A549 (cell line): ENCODE data around the gene EIF1AD. TPM values are rescaled to one million over a fixed set of nuclear protein-coding genes. Genes with fewer than 3 reads are reported as not detected.

Source experiments
- ATAC-seq, 2 experiments: fragments of 200-7000 bp in 1 of 2; fragments of >200 bp in 1 of 2; cut with Nextera tagmentation in 1 of 2; cut with Tn5 transposase in 1 of 2; 3 replicates each; pipeline versions ENCODE4 v1.8.0 to v1.9.1; 2018 to 2020; ENCODE audit warnings: mild to moderate bottlenecking in 1 of 2, moderate library complexity in 1 of 2
- CTCF ChIA-PET: fragments of 300-600 bp; sonication (Branson Sonifier 250); formaldehyde crosslinking; extraction: SDS; loops from one replicate; lab custom pipeline; 2021; ENCODE audit warnings: antibody characterized with exemption, inconsistent platforms; lab: Yijun Ruan, JAX
- POLR2A ChIA-PET: fragments of 350-600 bp; formaldehyde crosslinking; extraction: SDS; loops from one replicate; lab custom pipeline; 2021; ENCODE audit warnings: antibody characterized with exemption, inconsistent platforms; lab: Yijun Ruan, JAX
- DNase-seq, 2 experiments: peaks; one replicate each; pipeline versions ENCODE4 v3.0.0 to v3.0.0-alpha.2; 2011 to 2016; ENCODE audit warnings: low read depth in 1 of 2, low spot score in 1 of 2
- FAIRE-seq: peaks from 2 replicates; lab custom pipeline; 2011; peaks lifted over from hg19 to GRCh38; lab: Jason Lieb, UNC
- H3K27ac ChIP-seq, 2 experiments: fragments of >200 bp; sonication (Bioruptor Twin); formaldehyde crosslinking; 3 replicates each; pipeline ENCODE4 v1.5.1; 2016 to 2017
- H3K4me1 ChIP-seq: fragments of >200 bp; sonication (Bioruptor Twin); formaldehyde crosslinking; 3 replicates; pipeline ENCODE4 v1.6.1; 2016
- H3K4me2 ChIP-seq: fragments of >200 bp; sonication (Bioruptor Twin); formaldehyde crosslinking; 3 replicates; pipeline ENCODE4 v1.6.1; 2016
- H3K4me3 ChIP-seq: fragments of >200 bp; sonication (Bioruptor Twin); formaldehyde crosslinking; 3 replicates; pipeline ENCODE4 v1.5.1; 2016
- H3K9me3 ChIP-seq: fragments of >200 bp; sonication (Bioruptor Twin); formaldehyde crosslinking; 3 replicates; pipeline ENCODE4 v1.6.1; 2016
- CBX2 ChIP-seq: fragments of 200-600 bp; sonication (generic); IDR thresholded peaks from 2 replicates; pipeline ENCODE4 v1.6.1; 2016; ENCODE audit warnings: low read depth, mild to moderate bottlenecking, borderline replicate concordance
- CBX8 ChIP-seq: fragments of 200-600 bp; sonication (generic); IDR thresholded peaks from 2 replicates; pipeline ENCODE4 v1.6.1; 2016
- CHD2 ChIP-seq: fragments of 150-350 bp; IDR thresholded peaks from 2 replicates; pipeline ENCODE4 v1.6.1; 2014; ENCODE audit warnings: low read length; ENCODE audit not compliant: partially characterized antibody
- EHF ChIP-seq: fragments of 250-450 bp; sonication (Bioruptor Pico); IDR thresholded peaks from 2 replicates; pipeline ENCODE4 v1.5.0; 2020; ENCODE audit warnings: mild to moderate bottlenecking
- FOSB ChIP-seq: fragments of 250-450 bp; sonication (Bioruptor Pico); IDR thresholded peaks from 2 replicates; pipeline ENCODE4 v1.5.0; 2020; ENCODE audit warnings: mild to moderate bottlenecking, moderate library complexity
- FOXS1 ChIP-seq: fragments of 250-450 bp; sonication (Bioruptor Pico); IDR thresholded peaks from 2 replicates; pipeline ENCODE4 v1.5.0; 2020; ENCODE audit warnings: mild to moderate bottlenecking, moderate library complexity
- HOXA7 ChIP-seq: fragments of 250-450 bp; sonication (Bioruptor Pico); IDR thresholded peaks from 2 replicates; pipeline ENCODE4 v1.5.0; 2020; ENCODE audit warnings: mild to moderate bottlenecking, moderate library complexity
- HOXB13 ChIP-seq: fragments of 250-450 bp; sonication (Bioruptor Pico); IDR thresholded peaks from 2 replicates; pipeline ENCODE4 v1.5.0; 2020; ENCODE audit warnings: low read depth, mild to moderate bottlenecking, moderate library complexity
- KDM5A ChIP-seq: fragments of 200-600 bp; sonication (generic); IDR thresholded peaks from 2 replicates; pipeline ENCODE4 v1.6.1; 2016; ENCODE audit warnings: antibody characterized with exemption, mild to moderate bottlenecking
- MYC ChIP-seq: IDR thresholded peaks from 2 replicates; pipeline ENCODE4 v1.6.1; 2012; ENCODE audit warnings: mild to moderate bottlenecking, inconsistent platforms, low read length, improper control_type of control experiment, borderline replicate concordance
- NR3C1 ChIP-seq: fragments of >200 bp; sonication (Bioruptor Twin); formaldehyde crosslinking; IDR thresholded peaks from 3 replicates; pipeline ENCODE4 v1.6.1; 2017
- RARB ChIP-seq: fragments of 250-450 bp; sonication (Bioruptor Pico); IDR thresholded peaks from 2 replicates; pipeline ENCODE4 v1.8.0; 2021; ENCODE audit warnings: mild to moderate bottlenecking, moderate library complexity
- RCOR1 ChIP-seq: fragments of 150-350 bp; IDR thresholded peaks from 2 replicates; pipeline ENCODE4 v1.6.1; 2014; ENCODE audit warnings: antibody characterized with exemption, low read length, low read depth
- SMC3 ChIP-seq: fragments of >200 bp; sonication (Bioruptor Twin); formaldehyde crosslinking; IDR thresholded peaks from 3 replicates; pipeline ENCODE4 v1.6.1; 2018; ENCODE audit warnings: inconsistent platforms
- SREBF2 ChIP-seq: fragments of 450-650 bp; IDR thresholded peaks from 2 replicates; pipeline ENCODE4 v1.6.1; 2014; ENCODE audit warnings: mild to moderate bottlenecking, moderate library complexity
- TFCP2L1 ChIP-seq: fragments of 250-450 bp; sonication (Bioruptor Pico); IDR thresholded peaks from 2 replicates; pipeline ENCODE4 v1.5.0; 2021; ENCODE audit warnings: mild to moderate bottlenecking
- ZSCAN20 ChIP-seq: fragments of 250-450 bp; sonication (Bioruptor Pico); IDR thresholded peaks from 2 replicates; pipeline ENCODE4 v1.8.0; 2022; ENCODE audit warnings: mild to moderate bottlenecking, moderate library complexity
- WGBS: methylation state at CpG from one replicate; pipeline ENCODE4 v1.1.6; 2017; ENCODE audit errors: missing lambda C conversion rate; 5-methylcytosine and 5-hydroxymethylcytosine counted together
- polyA plus RNA-seq, 4 experiments: library from polyadenylated mRNA; depleted of rRNA in 3 of 4; stranded (reverse); fragments of >200 nt; fragmentation: RNase III in 1 of 4; extraction: RNeasy Plus Mini Kit Qiagen cat#74134 plus additional on column Dnase treatment in 1 of 4; gene quantifications; 2 replicates in 3 of 4; 3 replicates in 1 of 4; pipeline ENCODE4 v1.2.3, GENCODE V29; 2011 to 2017
- TF ChIP-seq, protein P1 (sequence below): fragments of >200 bp; sonication (Bioruptor Twin); formaldehyde crosslinking; IDR thresholded peaks from 3 replicates; pipeline ENCODE4 v1.6.1; 2016
- TF ChIP-seq, protein P2 (sequence below): fragments of 450-650 bp; IDR thresholded peaks from 2 replicates; pipeline ENCODE4 v1.6.1; 2014; ENCODE audit warnings: antibody characterized with exemption
- TF ChIP-seq, protein P3 (sequence below): IDR thresholded peaks from 2 replicates; pipeline ENCODE4 v1.6.1; 2012
- TF ChIP-seq, protein P4 (sequence below): fragments of 250-450 bp; sonication (Bioruptor Pico); IDR thresholded peaks from 2 replicates; pipeline ENCODE4 v1.5.0; 2021; ENCODE audit warnings: mild to moderate bottlenecking, moderate library complexity, borderline replicate concordance

EIF1AD gene
- polyA plus RNA-seq, 2 of the 4 experiments (the other 2 are of a cell fraction) = 38.6 to 41.0 TPM

DNA sequence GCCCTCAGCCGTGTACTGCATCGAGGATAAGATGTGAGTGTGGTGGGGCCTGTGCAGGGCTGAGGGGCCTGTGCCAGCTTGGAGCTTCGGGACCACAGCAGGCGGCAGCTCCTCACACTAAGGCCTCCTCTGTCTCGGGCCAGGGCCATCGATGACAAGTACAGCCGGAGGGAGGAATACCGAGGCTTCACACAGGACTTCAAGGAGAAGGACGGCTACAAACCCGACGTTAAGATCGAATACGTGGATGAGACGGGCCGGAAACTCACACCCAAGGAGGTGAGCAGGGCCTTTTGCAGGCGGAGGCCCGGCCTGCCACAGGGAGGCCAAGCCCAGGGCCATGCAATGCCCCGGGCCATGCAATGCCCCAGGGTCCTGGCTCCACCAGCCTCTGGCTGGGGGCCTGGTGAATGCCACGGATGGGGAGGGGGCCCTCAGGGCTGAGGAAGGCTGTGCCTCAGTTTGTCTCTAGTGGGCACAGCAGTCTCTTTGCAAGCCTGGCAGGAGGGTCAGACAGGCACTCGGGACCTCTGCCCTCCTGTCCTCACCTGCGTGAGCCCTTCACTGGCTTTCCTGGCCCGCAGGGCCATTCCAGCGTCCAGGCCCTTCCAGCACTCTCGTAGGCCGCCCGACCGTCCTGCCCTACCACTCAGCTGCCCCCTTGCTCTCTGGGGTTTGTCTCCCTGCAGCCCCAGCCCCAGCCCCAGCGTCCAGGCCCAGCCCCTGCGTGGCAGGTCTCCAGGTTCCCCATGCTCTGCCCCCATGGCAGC, 24.2 kb downstream of the EIF1AD start:
- ChIA-PET POLR2A (no interaction called here), CTCF (interaction anchor here (1.0 to 11.8 kb wide), 6 partner anchors 10 to 90 kb away, joined by 3 to 163 read pairs (median 6); partner anchors contain the start of genes CCDC85B and FIBP)
- Histone ChIP-seq H3K4me2 (no peak overlapping the region), H3K27ac (no peak overlapping the region), H3K4me3 (no peak overlapping the region), H3K9me3 (no peaks in the 10 kb centered on the region), H3K4me1 (no peaks in the 10 kb centered on the region)
- FAIRE-seq = no peak
- DNase-seq = no peak
- TF ChIP-seq KDM5A (no peak), CBX2 (no peak), EHF (CRISPR knock-in tag) (no peak), ZSCAN20 (CRISPR knock-in tag) (no peak), SMC3 (no peak), RCOR1 (no peak), FOXS1 (CRISPR knock-in tag) (no peak), CHD2 (no peak), SREBF2 (no peak)
- TF ChIP-seq, protein P1, sequence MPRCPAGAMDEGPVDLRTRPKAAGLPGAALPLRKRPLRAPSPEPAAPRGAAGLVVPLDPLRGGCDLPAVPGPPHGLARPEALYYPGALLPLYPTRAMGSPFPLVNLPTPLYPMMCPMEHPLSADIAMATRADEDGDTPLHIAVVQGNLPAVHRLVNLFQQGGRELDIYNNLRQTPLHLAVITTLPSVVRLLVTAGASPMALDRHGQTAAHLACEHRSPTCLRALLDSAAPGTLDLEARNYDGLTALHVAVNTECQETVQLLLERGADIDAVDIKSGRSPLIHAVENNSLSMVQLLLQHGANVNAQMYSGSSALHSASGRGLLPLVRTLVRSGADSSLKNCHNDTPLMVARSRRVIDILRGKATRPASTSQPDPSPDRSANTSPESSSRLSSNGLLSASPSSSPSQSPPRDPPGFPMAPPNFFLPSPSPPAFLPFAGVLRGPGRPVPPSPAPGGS = no peak
- TF ChIP-seq, protein P2, sequence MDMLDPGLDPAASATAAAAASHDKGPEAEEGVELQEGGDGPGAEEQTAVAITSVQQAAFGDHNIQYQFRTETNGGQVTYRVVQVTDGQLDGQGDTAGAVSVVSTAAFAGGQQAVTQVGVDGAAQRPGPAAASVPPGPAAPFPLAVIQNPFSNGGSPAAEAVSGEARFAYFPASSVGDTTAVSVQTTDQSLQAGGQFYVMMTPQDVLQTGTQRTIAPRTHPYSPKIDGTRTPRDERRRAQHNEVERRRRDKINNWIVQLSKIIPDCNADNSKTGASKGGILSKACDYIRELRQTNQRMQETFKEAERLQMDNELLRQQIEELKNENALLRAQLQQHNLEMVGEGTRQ = no peak
- ATAC-seq = no peak
- 88% methylated on average over 27 of the region's 29 CpGs for WGBS

DNA sequence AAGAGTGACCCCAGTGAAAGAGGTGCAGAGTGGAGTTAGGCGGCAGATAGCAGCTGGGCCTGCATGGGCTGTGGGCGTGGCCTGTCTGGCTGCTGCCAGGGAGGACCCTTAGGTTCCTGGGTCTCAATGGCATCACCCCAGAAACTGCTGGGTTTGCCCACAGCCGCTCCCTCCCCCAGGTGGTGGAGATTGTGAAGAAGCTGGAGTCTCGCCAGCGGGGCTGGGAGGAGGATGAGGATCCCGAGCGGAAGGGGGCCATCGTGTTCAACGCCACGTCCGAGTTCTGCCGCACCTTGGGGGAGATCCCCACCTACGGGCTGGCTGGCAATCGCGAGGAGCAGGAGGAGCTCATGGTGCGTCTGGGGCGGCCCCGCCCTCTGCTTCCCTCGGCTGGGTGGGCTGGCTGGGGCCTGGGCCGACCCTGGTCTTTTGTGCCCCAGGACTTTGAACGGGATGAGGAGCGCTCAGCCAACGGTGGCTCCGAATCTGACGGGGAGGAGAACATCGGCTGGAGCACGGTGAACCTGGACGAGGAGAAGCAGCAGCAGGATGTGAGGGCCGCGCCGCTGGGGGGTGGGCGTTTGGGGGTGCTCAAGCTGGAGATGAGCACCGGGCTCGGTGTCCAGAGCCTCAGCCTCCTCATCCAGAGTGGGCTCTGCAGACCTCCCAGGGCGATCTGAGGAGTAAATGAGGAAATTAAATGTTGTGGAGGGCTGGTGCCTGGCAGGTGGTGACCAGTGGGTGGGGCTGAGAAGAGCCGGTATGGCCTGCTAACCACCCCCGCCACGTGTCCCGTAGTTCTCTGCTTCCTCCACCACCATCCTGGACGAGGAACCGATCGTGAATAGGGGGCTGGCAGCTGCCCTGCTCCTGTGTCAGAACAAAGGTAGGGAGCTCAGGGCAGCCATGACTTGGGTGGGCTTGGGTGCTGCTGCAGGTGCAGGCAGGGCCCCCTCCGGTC, 25.5 kb downstream of the EIF1AD start:
- H3K27ac ChIP-seq = no peak overlapping the region
- H3K9me3 ChIP-seq = no peaks in the 10 kb centered on the region
- CTCF ChIA-PET = interaction anchor here (1.0 to 11.8 kb wide), 7 partner anchors 8 to 92 kb away, joined by 3 to 163 read pairs (median 5); partner anchors contain the start of genes CCDC85B and FIBP
- no peak overlapping the region for H3K4me3 ChIP-seq
- WGBS = 88% methylated on average over 39 of the region's 43 CpGs
- H3K4me1 ChIP-seq = no peaks in the 10 kb centered on the region
- no peak for DNase-seq
- TF ChIP-seq NR3C1 (no peak), HOXB13 (no peak), RARB (CRISPR knock-in tag) (no peak), CBX8 (no peak), FOSB (CRISPR knock-in tag) (no peak), TFCP2L1 (CRISPR knock-in tag) (no peak), RCOR1 (no peak), MYC (no peak), HOXA7 (CRISPR knock-in tag) (no peak)
- TF ChIP-seq, protein P3, sequence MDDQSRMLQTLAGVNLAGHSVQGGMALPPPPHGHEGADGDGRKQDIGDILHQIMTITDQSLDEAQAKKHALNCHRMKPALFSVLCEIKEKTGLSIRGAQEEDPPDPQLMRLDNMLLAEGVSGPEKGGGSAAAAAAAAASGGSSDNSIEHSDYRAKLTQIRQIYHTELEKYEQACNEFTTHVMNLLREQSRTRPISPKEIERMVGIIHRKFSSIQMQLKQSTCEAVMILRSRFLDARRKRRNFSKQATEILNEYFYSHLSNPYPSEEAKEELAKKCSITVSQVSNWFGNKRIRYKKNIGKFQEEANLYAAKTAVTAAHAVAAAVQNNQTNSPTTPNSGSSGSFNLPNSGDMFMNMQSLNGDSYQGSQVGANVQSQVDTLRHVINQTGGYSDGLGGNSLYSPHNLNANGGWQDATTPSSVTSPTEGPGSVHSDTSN = no peak
- TF ChIP-seq, protein P4, sequence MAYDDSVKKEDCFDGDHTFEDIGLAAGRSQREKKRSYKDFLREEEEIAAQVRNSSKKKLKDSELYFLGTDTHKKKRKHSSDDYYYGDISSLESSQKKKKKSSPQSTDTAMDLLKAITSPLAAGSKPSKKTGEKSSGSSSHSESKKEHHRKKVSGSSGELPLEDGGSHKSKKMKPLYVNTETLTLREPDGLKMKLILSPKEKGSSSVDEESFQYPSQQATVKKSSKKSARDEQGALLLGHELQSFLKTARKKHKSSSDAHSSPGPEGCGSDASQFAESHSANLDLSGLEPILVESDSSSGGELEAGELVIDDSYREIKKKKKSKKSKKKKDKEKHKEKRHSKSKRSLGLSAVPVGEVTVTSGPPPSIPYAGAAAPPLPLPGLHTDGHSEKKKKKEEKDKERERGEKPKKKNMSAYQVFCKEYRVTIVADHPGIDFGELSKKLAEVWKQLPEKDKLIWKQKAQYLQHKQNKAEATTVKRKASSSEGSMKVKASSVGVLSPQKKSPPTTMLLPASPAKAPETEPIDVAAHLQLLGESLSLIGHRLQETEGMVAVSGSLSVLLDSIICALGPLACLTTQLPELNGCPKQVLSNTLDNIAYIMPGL = no peak
- TF ChIP-seq, all 56 proteins: peak for 0
- POLR2A ChIA-PET = no interaction called here
- H3K4me2 ChIP-seq = no peak overlapping the region
- ATAC-seq (no peak), FAIRE-seq (no peak)
